A549 (cell line): ENCODE measurements around the gene BCAS1.

Source experiments
- CHD4 ChIP-seq: fragments of 200-600 bp; sonication (generic); IDR thresholded peaks from 2 replicates; pipeline ENCODE4 v1.6.1; 2016; ENCODE audit warnings: antibody characterized with exemption, mild to moderate bottlenecking, borderline replicate concordance
- CTCF ChIP-seq: fragments of >200 bp; sonication (Bioruptor Twin); formaldehyde crosslinking; IDR thresholded peaks from 3 replicates; pipeline ENCODE4 v1.5.1; 2016
- EP300 ChIP-seq, 2 experiments: fragments of >200 bp; sonication (Bioruptor Twin); formaldehyde crosslinking; IDR thresholded peaks; 2 replicates in 1 of 2; 3 replicates in 1 of 2; pipeline ENCODE4 v1.6.1; 2016 to 2017
- FOSL2 ChIP-seq, 2 experiments: fragments of 450-650 bp in 1 of 2; fragments of >200 bp in 1 of 2; sonication (Bioruptor Twin) in 1 of 2; formaldehyde crosslinking; IDR thresholded peaks; 2 replicates each; pipeline versions ENCODE4 v1.5.0 to v1.6.1; 2016 to 2020; ENCODE audit warnings: mild to moderate bottlenecking in 1 of 2, moderate library complexity in 1 of 2
- HDAC2 ChIP-seq: fragments of 200-600 bp; sonication (generic); IDR thresholded peaks from 2 replicates; pipeline ENCODE4 v1.6.1; 2016
- HMGXB4 ChIP-seq: fragments of 250-450 bp; sonication (Bioruptor Pico); IDR thresholded peaks from 2 replicates; pipeline ENCODE4 v1.5.0; 2021; ENCODE audit warnings: mild to moderate bottlenecking, moderate library complexity, borderline replicate concordance
- JUNB ChIP-seq: fragments of >200 bp; sonication (Bioruptor Twin); formaldehyde crosslinking; IDR thresholded peaks from 2 replicates; pipeline ENCODE4 v1.6.1; 2016
- POLR2A ChIP-seq: IDR thresholded peaks from 2 replicates; pipeline ENCODE4 v1.6.1; 2012; ENCODE audit warnings: mild to moderate bottlenecking, low read length
- RFX5 ChIP-seq: fragments of 450-650 bp; IDR thresholded peaks from 2 replicates; pipeline ENCODE4 v1.7.1; 2014; ENCODE audit warnings: antibody characterized with exemption, mild to moderate bottlenecking, moderate library complexity
- ZFP36 ChIP-seq: fragments of 450-650 bp; IDR thresholded peaks from 2 replicates; pipeline ENCODE4 v1.6.1; 2014; ENCODE audit warnings: borderline replicate concordance; ENCODE audit not compliant: partially characterized antibody
- TF ChIP-seq, protein P1 (sequence below): fragments of 200-600 bp; sonication (generic); IDR thresholded peaks from 2 replicates; pipeline ENCODE4 v1.6.1; 2016; ENCODE audit warnings: antibody characterized with exemption, mild to moderate bottlenecking, moderate library complexity

GRCh38 chr20:53944796-53945195 is 125.6 kb downstream of the BCAS1 start:
- TF ChIP-seq CHD4 (no peak), HDAC2 (no peak), POLR2A (no peak), CTCF (no peak), ZFP36 (no peak), EP300 (IDR thresholded peaks at IDR 0.05) (no peak), RFX5 (no peak), JUNB (no peak), HMGXB4 (CRISPR knock-in tag) (no peak), FOSL2 (IDR thresholded peaks at IDR 0.05) (no peak), FOSL2 (CRISPR knock-in tag; IDR thresholded peaks at IDR 0.05) (no peak)
- TF ChIP-seq, protein P1, sequence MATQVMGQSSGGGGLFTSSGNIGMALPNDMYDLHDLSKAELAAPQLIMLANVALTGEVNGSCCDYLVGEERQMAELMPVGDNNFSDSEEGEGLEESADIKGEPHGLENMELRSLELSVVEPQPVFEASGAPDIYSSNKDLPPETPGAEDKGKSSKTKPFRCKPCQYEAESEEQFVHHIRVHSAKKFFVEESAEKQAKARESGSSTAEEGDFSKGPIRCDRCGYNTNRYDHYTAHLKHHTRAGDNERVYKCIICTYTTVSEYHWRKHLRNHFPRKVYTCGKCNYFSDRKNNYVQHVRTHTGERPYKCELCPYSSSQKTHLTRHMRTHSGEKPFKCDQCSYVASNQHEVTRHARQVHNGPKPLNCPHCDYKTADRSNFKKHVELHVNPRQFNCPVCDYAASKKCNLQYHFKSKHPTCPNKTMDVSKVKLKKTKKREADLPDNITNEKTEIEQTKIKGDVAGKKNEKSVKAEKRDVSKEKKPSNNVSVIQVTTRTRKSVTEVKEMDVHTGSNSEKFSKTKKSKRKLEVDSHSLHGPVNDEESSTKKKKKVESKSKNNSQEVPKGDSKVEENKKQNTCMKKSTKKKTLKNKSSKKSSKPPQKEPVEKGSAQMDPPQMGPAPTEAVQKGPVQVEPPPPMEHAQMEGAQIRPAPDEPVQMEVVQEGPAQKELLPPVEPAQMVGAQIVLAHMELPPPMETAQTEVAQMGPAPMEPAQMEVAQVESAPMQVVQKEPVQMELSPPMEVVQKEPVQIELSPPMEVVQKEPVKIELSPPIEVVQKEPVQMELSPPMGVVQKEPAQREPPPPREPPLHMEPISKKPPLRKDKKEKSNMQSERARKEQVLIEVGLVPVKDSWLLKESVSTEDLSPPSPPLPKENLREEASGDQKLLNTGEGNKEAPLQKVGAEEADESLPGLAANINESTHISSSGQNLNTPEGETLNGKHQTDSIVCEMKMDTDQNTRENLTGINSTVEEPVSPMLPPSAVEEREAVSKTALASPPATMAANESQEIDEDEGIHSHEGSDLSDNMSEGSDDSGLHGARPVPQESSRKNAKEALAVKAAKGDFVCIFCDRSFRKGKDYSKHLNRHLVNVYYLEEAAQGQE, result no peak
